Transverse colon (tissue), 4 donors: ENCODE data around the gene SLFN13. TPM values are rescaled to one million over a fixed set of nuclear protein-coding genes. Genes with fewer than 3 reads are reported as not detected.
"Not testable (repeated sequence)": the region's sequence is repeated elsewhere in the genome, so short reads cannot be mapped to it uniquely, and the experiment has no call there.

Source experiments
- DNase-seq: peaks from one replicate; pipeline ENCODE4 v3.0.0-alpha.2; 2019
- H3K27ac ChIP-seq, 4 donors: fragments of 200-600 bp; sonication (generic); 2 replicates each; pipeline ENCODE4 v1.5.1; 2016 to 2018; ENCODE audit warnings: inconsistent platforms in 4 of 4
- H3K27me3 ChIP-seq: fragments of 200-600 bp; sonication (generic); 2 replicates; pipeline ENCODE4 v1.5.1; 2017; ENCODE audit warnings: inconsistent platforms
- H3K36me3 ChIP-seq, 4 donors: fragments of 200-600 bp; sonication (generic); 2 replicates each; pipeline ENCODE4 v1.5.1; 2017 to 2019; ENCODE audit warnings: inconsistent platforms in 4 of 4
- H3K4me1 ChIP-seq, 4 donors: fragments of 200-600 bp; sonication (generic); 2 replicates each; pipeline ENCODE4 v1.5.1; 2017 to 2020; ENCODE audit warnings: inconsistent platforms in 4 of 4
- H3K4me3 ChIP-seq, 4 donors: fragments of 200-600 bp; sonication (generic); 1 replicate in 1 of 4; 2 replicates in 3 of 4; pipeline versions ENCODE4 v1.5.1 to v1.6.1; 2017 to 2019; ENCODE audit warnings: inconsistent platforms in 4 of 4
- H3K9me3 ChIP-seq, 2 donors: fragments of 200-600 bp; sonication (generic); 2 replicates each; pipeline ENCODE4 v1.5.1; 2017 to 2019; ENCODE audit warnings: inconsistent platforms in 2 of 2
- CTCF ChIP-seq, 5 experiments: fragments of 200-600 bp in 3 of 5; fragments of 450-650 bp in 2 of 5; sonication (generic) in 3 of 5; IDR thresholded peaks; 1 replicate in 2 of 5; 2 replicates in 3 of 5; pipeline ENCODE4 v1.5.1; 2016 to 2017; ENCODE audit warnings: antibody characterized with exemption in 5 of 5, inconsistent platforms in 3 of 5, mild to moderate bottlenecking in 2 of 5, moderate library complexity in 1 of 5
- EP300 ChIP-seq: sonication (generic); formaldehyde crosslinking; IDR thresholded peaks from one replicate; pipeline ENCODE4 v1.6.1; 2017; ENCODE audit warnings: antibody characterized with exemption, low read depth
- POLR2A ChIP-seq: fragments of 450-650 bp; IDR thresholded peaks from one replicate; pipeline ENCODE4 v1.6.1; 2016; ENCODE audit warnings: antibody characterized with exemption, mild to moderate bottlenecking, moderate library complexity
- POLR2AphosphoS5 ChIP-seq, 3 donors: sonication (generic); formaldehyde crosslinking; IDR thresholded peaks; one replicate each; pipeline ENCODE4 v1.6.1; 2016; ENCODE audit warnings: antibody characterized with exemption in 3 of 3
- WGBS, 2 donors: methylation state at CpG; one replicate each; pipeline ENCODE4 v1.1.5; 2018; ENCODE audit warnings: low coverage in 1 of 2; 5-methylcytosine and 5-hydroxymethylcytosine counted together
- in situ Hi-C, 4 donors: fragments of 200-750 bp; cut with MboI; loops; one replicate each; pipeline versions ENCODE4 v1.15.0 to v1.15.1; 2017; ENCODE audit warnings: low sequenced_read_pairs in 3 of 4, low pct_ligation_motif_present in 1 of 4, low pct_unique_long_range_greater_than_20kb in 1 of 4
- intact Hi-C: fragments of 100-400 bp; cut with DNase I; formaldehyde crosslinking; loops from one replicate; pipeline ENCODE4 v1.15.1; 2023; ENCODE audit warnings: low total_unique reads
- total RNA-seq, 4 donors: library from RNA; depleted of rRNA; stranded (reverse); fragments of >200 nt; gene quantifications; one replicate each; pipeline ENCODE4 v1.1.0, GENCODE V29; 2016

Gene SLFN13
- total RNA-seq, 4 donors from 2014 or later: 2.8 to 28.8 (median 8.5) TPM

GRCh38 chr17:35467824-35468223, 19.3 kb upstream of the SLFN13 start:
- 50 to 70% methylated on average over 4 of the region's 4 CpGs for WGBS, 2 donors
- no peak overlapping the region for H3K4me3 ChIP-seq
- no peak for DNase-seq
- no peaks in the 10 kb centered on the region for H3K4me1 ChIP-seq
- no peaks in the 10 kb centered on the region for H3K36me3 ChIP-seq
- H3K27ac ChIP-seq: no peak overlapping the region
- peaks cover 22% of the 10 kb centered on the region for H3K27me3 ChIP-seq
- in situ Hi-C loops (no loop called here), intact Hi-C loops (no loop called here)
- no peak for TF ChIP-seq POLR2A
- no peaks in the 10 kb centered on the region for H3K9me3 ChIP-seq

DNA sequence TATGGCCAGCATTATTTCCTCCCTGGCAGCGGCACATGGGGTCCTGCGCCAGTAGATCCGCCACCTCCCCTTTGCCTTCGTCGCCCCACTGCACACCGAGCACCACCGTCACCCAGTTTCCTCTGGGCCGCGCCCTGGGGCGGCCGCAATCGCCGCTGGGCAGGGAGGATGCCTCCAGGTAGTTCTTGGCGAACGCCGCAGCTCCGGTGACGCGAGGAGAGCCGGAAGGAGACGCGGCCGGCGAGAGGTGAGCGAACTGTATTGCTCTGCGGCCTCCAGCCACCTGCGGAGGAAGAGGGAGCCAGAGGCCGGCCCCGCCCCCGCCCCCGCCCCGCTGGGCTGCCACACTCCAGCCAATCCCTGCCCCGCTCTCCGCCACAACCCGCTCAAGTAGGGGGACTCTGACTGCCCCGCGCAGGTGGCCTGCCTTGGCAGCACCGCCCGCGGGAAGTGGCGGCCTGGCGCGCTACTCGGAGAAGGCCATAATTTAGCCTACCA, 11.8 kb upstream of the SLFN13 start:
- intact Hi-C loops (no loop called here), in situ Hi-C loops (no loop called here)
- Histone ChIP-seq H3K27me3 (peaks cover 72% of the 10 kb centered on the region), H3K4me3 (peak overlapping the region in 2 of 4 donors; percentile 13 to 42), H3K27ac (peak overlapping the region in 1 of 4 donors; percentile 47), H3K36me3 (no peaks in the 10 kb centered on the region), H3K4me1 (peaks cover 0 to 8% (median 2%) of the 10 kb centered on the region in 4 donors), H3K9me3 (no peaks in the 10 kb centered on the region)
- peak in 1 of 3 donors; percentile 31 for TF ChIP-seq POLR2AphosphoS5 (IDR thresholded peaks at IDR 0.05)
- no peak for TF ChIP-seq EP300
- DNase-seq: peak; percentile 87
- whole genome bisulfite sequencing, 2 donors: 11% methylated on average over 36 of the region's 44 CpGs; no CpG with 5 or more reads in 1 of the 2 donors

DNA sequence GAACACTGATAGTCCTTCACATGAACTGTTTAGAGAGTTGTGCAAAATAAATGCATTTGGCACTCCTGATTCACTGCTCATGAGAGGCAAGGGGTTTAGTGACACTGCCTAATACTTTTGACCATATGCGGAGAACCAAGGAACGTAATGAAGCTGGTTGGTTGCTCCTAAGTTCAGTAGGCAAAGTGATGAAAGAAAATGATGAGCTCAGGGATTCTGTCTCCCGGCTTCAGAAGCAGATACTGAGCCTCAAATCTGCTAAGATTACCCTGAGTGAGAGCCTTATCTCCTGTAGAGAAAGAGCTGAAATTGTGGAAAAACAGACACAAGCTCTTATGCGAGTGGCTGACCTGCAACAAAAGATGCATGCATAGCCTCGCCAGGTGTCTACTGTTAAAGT, 5.5 kb upstream of the SLFN13 start:
- H3K27ac ChIP-seq, in situ Hi-C loops, DNase-seq, intact Hi-C loops, H3K9me3 ChIP-seq, H3K36me3 ChIP-seq, H3K4me3 ChIP-seq, H3K4me1 ChIP-seq: not testable (repeated sequence)
- 92 to 94% methylated on average over 5 of the region's 5 CpGs for WGBS, 2 donors
- H3K27me3 ChIP-seq: peaks cover 52% of the 10 kb centered on the region

DNA sequence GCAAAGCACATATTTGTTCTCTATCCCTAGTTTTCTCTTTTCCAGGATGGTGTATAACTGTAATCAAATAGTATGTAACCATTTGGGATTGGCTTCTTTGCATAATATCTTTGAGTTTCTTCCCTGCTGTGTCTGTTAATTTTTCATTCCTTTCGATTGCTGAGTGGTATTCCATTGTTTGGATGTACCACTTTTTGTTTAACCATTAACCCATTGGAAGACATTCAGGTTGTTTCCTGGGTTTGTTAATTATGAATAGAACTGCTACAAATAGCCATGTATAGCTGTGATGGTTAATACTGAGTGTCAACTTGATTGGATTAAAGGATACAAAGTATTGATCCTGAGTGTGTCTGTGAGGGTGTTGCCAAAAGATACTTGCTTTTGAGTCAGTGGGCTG, 4.6 kb upstream of the SLFN13 start:
- Histone ChIP-seq H3K27me3 (peaks cover 52% of the 10 kb centered on the region), H3K27ac (no peak overlapping the region), H3K4me3 (no peak overlapping the region), H3K4me1 (peaks cover 0 to 4% (median 2%) of the 10 kb centered on the region in 4 donors), H3K9me3 (no peaks in the 10 kb centered on the region), H3K36me3 (no peaks in the 10 kb centered on the region)
- intact Hi-C loops: no loop called here
- in situ Hi-C loops: no loop called here
- DNase-seq: no peak
- TF ChIP-seq POLR2AphosphoS5 (IDR thresholded peaks at IDR 0.05) (no peak), POLR2A (no peak)
- WGBS, 2 donors: 33 to 47% methylated on average over 1 of the region's 1 CpG

- WGBS, 2 donors: 42 to 52% methylated on average over 2 to 36 of the region's 36 CpGs
- Histone ChIP-seq H3K9me3 (no peaks in the 10 kb centered on the region), H3K27me3 (peaks cover 57% of the 10 kb centered on the region), H3K4me1 (peaks cover 0 to 4% (median 2%) of the 10 kb centered on the region in 4 donors), H3K36me3 (no peaks in the 10 kb centered on the region), H3K4me3 (peak overlapping the region in 3 of 4 donors; percentile 8 to 53 (median 48)), H3K27ac (peak overlapping the region; percentile 31 to 80 (median 74))
- in situ Hi-C loops: no loop called here
- no peak for TF ChIP-seq POLR2A
- TF ChIP-seq EP300: no peak
- TF ChIP-seq POLR2AphosphoS5 (IDR thresholded peaks at IDR 0.05): no peak
- no peak for TF ChIP-seq CTCF (IDR thresholded peaks at IDR 0.05)
- intact Hi-C loops: no loop called here
- DNase-seq: peak; percentile 43
Measured at GRCh38 chr17:35449371-35449931, 885 bp upstream of the SLFN13 start.

DNA sequence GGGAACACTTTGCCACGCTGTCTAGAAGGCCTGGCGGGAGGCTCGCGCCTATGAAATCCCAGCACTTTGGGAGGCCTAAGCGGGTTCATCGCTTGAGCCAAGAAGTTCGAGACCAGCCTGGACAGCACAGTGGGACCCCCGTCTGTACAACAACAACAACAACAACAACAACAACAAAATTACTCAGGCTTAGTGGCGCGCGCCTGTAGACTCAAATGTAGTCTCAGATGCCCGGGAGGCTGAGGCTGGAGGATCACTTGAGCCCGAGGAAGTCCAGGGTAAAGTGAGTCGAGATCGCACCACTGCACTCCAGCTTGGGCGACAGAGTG, 297 bp upstream of the SLFN13 start:
- Histone ChIP-seq H3K27me3 (peaks cover 56% of the 10 kb centered on the region), H3K36me3 (no peaks in the 10 kb centered on the region), H3K9me3 (no peaks in the 10 kb centered on the region), H3K27ac (peak overlapping the region; percentile 68 to 80 (median 79)), H3K4me1 (peaks cover 0 to 4% (median 2%) of the 10 kb centered on the region in 4 donors), H3K4me3 (peak overlapping the region in 2 of 4 donors; percentile 48 to 53)
- DNase-seq: no peak
- in situ Hi-C loops: no loop called here
- WGBS, 2 donors: 48% methylated on average over 15 of the region's 16 CpGs; no CpG with 5 or more reads in 1 of the 2 donors
- TF ChIP-seq EP300: no peak
- TF ChIP-seq POLR2A: no peak
- no peak for TF ChIP-seq CTCF (IDR thresholded peaks at IDR 0.05)
- no peak for TF ChIP-seq POLR2AphosphoS5 (IDR thresholded peaks at IDR 0.05)
- intact Hi-C loops: no loop called here
